Measurements from ENCODE around the gene SLC25A45.
A peak's percentile ranks its signal among the peaks of the same experiment; 100 is the strongest.

Gene SLC25A45

GRCh38 chr11:65382033-65382803 is at the start of gene SLC25A45:
Gene SLC25A45, minus strand, starts transcription at chr11:65382646. Its CDS starts 695 bp downstream, at chr11:65381951.
- Histone ChIP-seq H3K4me2 (ENCODE audit: low read length) (peak within 1 kb of the TSS; percentile 97), H3K27me3 (ENCODE audit: control insufficient read depth, low read length) (no peaks in the 10 kb centered on the region), H3K36me3 (ENCODE audit: control insufficient read depth, low read length) (peaks cover 4% of the 10 kb centered on the region; the same call in 1 of the 2 replicates), H3K4me3 (ENCODE audit: low read length) (peak within 1 kb of the TSS; percentile 81), H3K9me3 (ENCODE audit: control insufficient read depth, insufficient read depth, low read length) (no peaks in the 10 kb centered on the region), H3F3A (ENCODE audit: control insufficient read depth, insufficient read depth) (peaks cover 7% of the 10 kb centered on the region), H4K20me1 (ENCODE audit: control insufficient read depth, insufficient read depth, low read depth, low read length) (no peaks in the 10 kb centered on the region), H3K27ac (ENCODE audit: low read depth, low read length) (peak within 1 kb of the TSS; percentile 79), H3K79me2 (ENCODE audit: control insufficient read depth, low read length) (peaks cover 7% of the 10 kb centered on the region), H3K9me2 (replicated peaks; ENCODE audit: control insufficient read depth, low read length) (no peaks in the 10 kb centered on the region), H3K4me1 (ENCODE audit: control insufficient read depth, low read length) (peaks cover 74% of the 10 kb centered on the region)
- TF ChIP-seq, protein P1, sequence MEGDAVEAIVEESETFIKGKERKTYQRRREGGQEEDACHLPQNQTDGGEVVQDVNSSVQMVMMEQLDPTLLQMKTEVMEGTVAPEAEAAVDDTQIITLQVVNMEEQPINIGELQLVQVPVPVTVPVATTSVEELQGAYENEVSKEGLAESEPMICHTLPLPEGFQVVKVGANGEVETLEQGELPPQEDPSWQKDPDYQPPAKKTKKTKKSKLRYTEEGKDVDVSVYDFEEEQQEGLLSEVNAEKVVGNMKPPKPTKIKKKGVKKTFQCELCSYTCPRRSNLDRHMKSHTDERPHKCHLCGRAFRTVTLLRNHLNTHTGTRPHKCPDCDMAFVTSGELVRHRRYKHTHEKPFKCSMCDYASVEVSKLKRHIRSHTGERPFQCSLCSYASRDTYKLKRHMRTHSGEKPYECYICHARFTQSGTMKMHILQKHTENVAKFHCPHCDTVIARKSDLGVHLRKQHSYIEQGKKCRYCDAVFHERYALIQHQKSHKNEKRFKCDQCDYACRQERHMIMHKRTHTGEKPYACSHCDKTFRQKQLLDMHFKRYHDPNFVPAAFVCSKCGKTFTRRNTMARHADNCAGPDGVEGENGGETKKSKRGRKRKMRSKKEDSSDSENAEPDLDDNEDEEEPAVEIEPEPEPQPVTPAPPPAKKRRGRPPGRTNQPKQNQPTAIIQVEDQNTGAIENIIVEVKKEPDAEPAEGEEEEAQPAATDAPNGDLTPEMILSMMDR (IDR thresholded peaks at IDR 0.05; ENCODE audit: low read depth, low read length, poor library complexity, severe bottlenecking): peak; percentile 84
- no peak for TF ChIP-seq EZH2phosphoT487 (IDR thresholded peaks at IDR 0.05; ENCODE audit: borderline replicate concordance, low read length)

- Histone ChIP-seq H4K20me1 (ENCODE audit: control insufficient read depth, insufficient read depth, low read depth, low read length) (0 out of 2 replicates have a peak, but pooled peaks cover 3% of the 10 kb centered on the region), H3K9me3 (ENCODE audit: control insufficient read depth, insufficient read depth, low read length) (no peaks in the 10 kb centered on the region), H3K9me2 (replicated peaks; ENCODE audit: control insufficient read depth, low read length) (no peaks in the 10 kb centered on the region), H3K4me3 (ENCODE audit: low read length) (peak overlapping the region; percentile 76), H3K4me1 (ENCODE audit: control insufficient read depth, low read length) (peaks cover 87% of the 10 kb centered on the region), H3K27me3 (ENCODE audit: control insufficient read depth, low read length) (no peaks in the 10 kb centered on the region), H3F3A (ENCODE audit: control insufficient read depth, insufficient read depth) (peaks cover 57% of the 10 kb centered on the region), H3K36me3 (ENCODE audit: control insufficient read depth, low read length) (peaks cover 84% of the 10 kb centered on the region), H3K79me2 (ENCODE audit: control insufficient read depth, low read length) (peaks cover 96% of the 10 kb centered on the region), H3K27ac (ENCODE audit: low read depth, low read length) (peak overlapping the region; percentile 90), H3K4me2 (ENCODE audit: low read length) (peak overlapping the region; percentile 88)
- TF ChIP-seq, protein P1 (IDR thresholded peaks at IDR 0.05; ENCODE audit: low read depth, low read length, poor library complexity, severe bottlenecking): no peak
- TF ChIP-seq EZH2phosphoT487 (IDR thresholded peaks at IDR 0.05; ENCODE audit: borderline replicate concordance, low read length): no peak
These were observed 49.1 kb upstream of the SLC25A45 start for GRCh38 chr11:65431451-65432099.

DNA sequence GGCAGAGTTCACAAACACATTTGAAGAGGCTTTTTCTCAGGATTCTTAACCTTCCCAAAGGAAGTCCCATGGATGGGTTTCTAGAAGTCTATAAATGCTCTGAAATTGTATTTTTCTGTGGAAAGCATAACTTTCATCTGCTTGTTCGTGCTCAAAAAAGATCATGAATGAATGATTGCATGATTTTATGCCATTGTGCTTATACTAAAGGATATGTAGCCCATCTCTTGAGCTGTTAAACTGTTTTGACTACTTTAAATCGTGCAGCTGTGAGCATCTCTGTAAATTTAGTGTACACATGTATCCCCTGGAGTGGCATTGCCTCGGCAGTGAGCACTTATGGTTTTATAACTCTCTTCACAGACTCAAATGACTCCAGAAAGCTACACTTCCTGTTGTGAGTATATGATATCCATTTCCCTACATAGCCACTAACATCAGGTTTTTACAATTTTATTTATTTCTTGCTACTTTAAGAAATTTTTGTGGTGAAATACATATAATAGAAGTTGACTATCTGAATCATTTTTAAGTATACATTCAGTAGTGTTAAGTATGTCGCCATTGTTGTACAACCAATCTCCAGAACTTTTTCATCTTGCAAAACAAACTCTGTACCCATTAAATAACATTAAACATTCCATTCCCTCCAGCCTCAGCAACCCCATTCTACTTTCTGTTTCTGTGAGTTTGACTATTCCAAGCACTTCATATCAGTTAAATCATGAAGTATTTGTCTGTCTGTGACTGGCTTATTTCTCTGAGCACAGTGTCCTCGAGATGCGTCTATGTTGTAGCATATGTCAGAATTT is 48.2 kb upstream of the SLC25A45 start:
- peaks cover 90% of the 10 kb centered on the region for H3K4me1 ChIP-seq (ENCODE audit: control insufficient read depth, low read length)

More for the DNA sequence above, 48.2 kb upstream of the SLC25A45 start:
- Histone ChIP-seq H3K9me3 (ENCODE audit: control insufficient read depth, insufficient read depth, low read length) (no peaks in the 10 kb centered on the region), H3F3A (ENCODE audit: control insufficient read depth, insufficient read depth) (peaks cover 62% of the 10 kb centered on the region), H3K4me3 (ENCODE audit: low read length) (peak overlapping the region; percentile 76), H3K4me2 (ENCODE audit: low read length) (peak overlapping the region; percentile 88), H3K36me3 (ENCODE audit: control insufficient read depth, low read length) (peaks cover 84% of the 10 kb centered on the region), H3K79me2 (ENCODE audit: control insufficient read depth, low read length) (peaks cover 96% of the 10 kb centered on the region), H3K27ac (ENCODE audit: low read depth, low read length) (peak overlapping the region; percentile 90), H3K27me3 (ENCODE audit: control insufficient read depth, low read length) (no peaks in the 10 kb centered on the region), H4K20me1 (ENCODE audit: control insufficient read depth, insufficient read depth, low read depth, low read length) (peaks cover 6% of the 10 kb centered on the region; the same call in 1 of the 2 replicates), H3K9me2 (replicated peaks; ENCODE audit: control insufficient read depth, low read length) (no peaks in the 10 kb centered on the region)
- TF ChIP-seq EZH2phosphoT487 (IDR thresholded peaks at IDR 0.05; ENCODE audit: borderline replicate concordance, low read length): no peak
- TF ChIP-seq, protein P1 (IDR thresholded peaks at IDR 0.05; ENCODE audit: low read depth, low read length, poor library complexity, severe bottlenecking): no peak
